Right lung (tissue), 5 donors: ENCODE results near the gene CACNA1A. TPM values are rescaled to one million over a fixed set of nuclear protein-coding genes. Genes with fewer than 3 reads are reported as not detected.
A peak's percentile ranks its signal among the peaks of the same experiment; 100 is the strongest.
"Not testable (repeated sequence)": the region's sequence is repeated elsewhere in the genome, so short reads cannot be mapped to it uniquely, and the experiment has no call there.

Experiments
- DNase-seq, 2 donors: peaks; one replicate each; pipeline ENCODE4 v3.0.0-alpha.2; 2013
- polyA plus RNA-seq, 5 donors: library from polyadenylated mRNA; unstranded; fragments of 120-200 nt; gene quantifications; one replicate each; pipeline versions ENCODE4 v1.2.1 to v1.2.3, GENCODE V29; 2013; ENCODE audit warnings: inconsistent platforms in 1 of 5, low replicate concordance in 1 of 5; ENCODE audit not compliant: insufficient read length in 5 of 5, insufficient read depth in 1 of 5

Gene CACNA1A
- polyA plus RNA-seq, 5 donors, result 3.2 to 5.0 (median 4.3) TPM

DNA sequence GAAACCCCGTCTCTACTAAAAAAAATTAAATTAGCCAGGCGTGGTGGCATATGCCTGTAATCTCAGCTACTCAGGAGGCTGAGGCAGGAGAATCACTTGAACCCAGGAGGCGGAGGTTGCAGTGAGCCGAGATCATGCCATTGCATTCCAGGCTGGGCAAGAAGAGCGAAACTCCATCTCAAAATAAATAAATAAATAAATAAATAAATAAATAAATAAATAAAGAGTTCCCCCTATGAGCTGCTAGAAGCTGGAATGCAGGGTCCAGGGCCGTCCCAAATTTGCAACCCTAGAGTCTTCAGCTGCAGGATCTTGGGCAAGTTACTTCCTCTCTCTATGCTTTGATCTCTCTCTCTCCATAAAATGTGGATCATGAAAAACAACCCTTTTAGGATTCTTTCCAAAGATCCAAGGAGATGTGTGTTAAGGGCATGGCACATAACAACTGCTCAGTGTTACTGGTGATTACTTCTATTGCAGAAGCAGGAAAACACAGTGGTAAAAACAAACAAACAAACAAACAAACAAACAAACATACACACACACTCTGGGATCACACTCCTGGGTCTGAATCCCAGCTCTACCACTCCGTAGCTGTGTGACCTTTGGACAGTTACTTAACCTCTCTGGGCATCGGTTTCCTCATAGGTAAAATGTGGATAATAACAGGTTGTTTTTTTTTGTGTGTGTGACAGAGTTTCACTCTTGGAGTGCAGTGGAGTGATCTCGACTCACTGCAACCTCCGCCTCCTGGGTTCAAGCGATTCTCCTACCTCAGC, 78.8 kb downstream of the CACNA1A start:
- DNase-seq, result no peak

- not testable (repeated sequence) for DNase-seq
Observed at GRCh38 chr19:13425875-13426274, 80.4 kb downstream of the CACNA1A start.

DNA sequence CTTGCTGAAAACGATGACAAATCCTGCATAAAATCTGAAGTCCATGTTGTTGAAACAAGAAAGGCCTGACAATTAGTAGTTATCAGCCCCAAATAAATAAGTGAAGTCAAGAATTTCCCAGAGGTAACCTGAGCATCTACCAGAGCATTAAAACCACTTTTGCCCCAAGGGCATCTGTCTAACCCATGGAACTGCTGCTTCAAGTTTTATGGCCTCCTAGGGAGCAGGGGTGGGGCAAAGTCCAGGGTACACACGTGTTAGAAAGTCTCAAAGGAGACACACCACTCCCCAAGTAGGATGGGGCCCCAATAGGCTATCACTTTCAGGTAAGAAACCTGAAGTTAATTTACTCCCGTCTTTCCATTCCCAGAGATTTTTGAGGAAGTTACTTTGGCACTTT, 81.1 kb downstream of the CACNA1A start:
- no peak for DNase-seq

DNA sequence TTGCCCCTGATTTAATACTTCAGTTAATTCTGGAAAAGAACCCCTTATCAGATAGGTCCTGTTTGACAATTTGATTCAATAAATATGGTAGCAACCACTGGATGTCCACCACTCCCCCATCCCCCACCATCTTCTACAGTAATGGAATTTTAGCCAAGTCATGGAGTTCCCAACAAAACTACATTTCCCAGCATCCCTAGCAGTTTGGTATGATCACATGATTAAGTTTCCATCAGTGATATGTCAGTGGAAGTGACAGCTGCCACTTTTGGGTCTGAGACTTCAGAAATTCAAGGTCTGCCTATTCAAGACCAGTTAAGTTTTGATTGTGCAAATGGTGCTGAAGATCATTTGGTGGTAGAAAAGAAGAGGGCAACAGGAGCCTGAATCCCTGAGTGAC, 85.5 kb downstream of the CACNA1A start:
- DNase-seq, result no peak

GRCh38 chr19:13417054-13417453, 89.2 kb downstream of the CACNA1A start:
- DNase-seq, result no peak

- DNase-seq, result no peak
Observed at GRCh38 chr19:13411899-13412298, 94.4 kb downstream of the CACNA1A start.

DNA sequence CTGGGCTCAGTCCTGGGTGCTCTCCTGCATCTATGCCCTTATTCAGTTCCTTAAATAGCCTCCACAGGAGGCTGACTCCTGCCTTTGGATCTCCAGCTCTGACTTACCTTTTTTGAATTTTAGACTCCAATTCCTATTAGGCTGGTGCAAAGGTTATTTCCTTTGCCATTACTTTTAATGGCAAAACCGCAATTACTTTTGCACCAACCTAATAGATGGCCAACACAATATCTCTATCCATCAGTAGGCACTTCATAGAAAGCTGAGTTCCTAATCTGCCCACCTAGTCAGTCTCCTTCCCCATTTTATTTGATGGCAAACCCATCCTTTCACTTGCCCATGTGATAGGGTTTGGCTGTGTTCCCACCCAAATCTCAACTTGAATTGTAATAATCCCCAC, 95.3 kb downstream of the CACNA1A start:
- DNase-seq, result no peak

DNA sequence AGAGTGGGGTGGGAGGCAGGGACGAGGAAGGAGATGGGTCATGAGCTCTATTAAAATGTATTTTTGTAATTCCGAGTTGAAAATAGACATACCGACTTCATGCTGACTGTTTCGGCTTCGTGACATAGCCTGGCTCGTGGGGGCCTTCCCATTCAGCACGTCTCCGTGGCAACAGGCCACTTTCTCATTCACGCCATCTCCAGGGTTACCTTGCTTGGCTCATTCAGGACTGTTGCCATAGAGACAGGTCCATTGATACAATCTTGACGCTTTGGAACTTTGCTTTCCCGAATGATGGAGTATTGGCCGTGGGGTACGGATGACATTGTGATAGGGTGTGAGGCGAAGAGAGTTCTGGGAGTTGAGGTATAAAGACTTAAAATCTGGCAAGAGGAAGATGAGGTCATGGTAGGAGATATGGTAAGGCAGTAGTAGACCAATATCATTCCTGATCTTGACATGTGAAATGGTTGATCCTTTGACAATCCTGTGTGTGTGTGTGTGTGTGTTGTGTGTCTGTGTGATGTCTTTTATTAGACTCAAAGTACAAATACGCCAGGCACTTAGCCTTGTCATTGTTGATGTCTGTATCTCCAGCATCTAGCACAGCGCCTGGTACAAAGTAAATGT, 97.3 kb downstream of the CACNA1A start:
- DNase-seq, result no peak

DNA sequence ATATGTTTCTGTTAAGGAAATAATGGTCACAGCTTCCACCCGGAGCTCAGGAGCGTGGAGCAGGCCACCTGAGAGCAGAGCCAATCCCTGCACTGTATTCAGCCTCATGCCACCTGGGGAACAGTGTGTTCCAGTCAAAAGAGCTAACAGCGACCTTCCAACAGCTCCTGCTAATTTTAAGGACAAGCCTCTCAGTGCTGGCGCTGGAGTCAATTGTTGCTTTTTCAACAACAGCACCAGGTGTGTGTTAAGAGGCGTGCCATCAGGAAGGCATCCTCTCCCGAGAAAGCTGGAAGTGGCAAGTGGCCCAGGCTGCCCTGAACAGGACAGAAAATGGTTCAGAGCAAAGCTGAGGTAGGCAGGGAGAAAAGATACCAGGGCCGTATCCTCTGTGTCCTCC, 102.0 kb downstream of the CACNA1A start:
- no peak for DNase-seq

GRCh38 chr19:13401388-13401787, 104.9 kb downstream of the CACNA1A start:
- no peak for DNase-seq

GRCh38 chr19:13400296-13400695, 106.0 kb downstream of the CACNA1A start:
- DNase-seq, result no peak

- DNase-seq, result no peak
Observed at GRCh38 chr19:13399746-13400145, 106.5 kb downstream of the CACNA1A start.

- DNase-seq, result no peak
Observed at GRCh38 chr19:13398780-13399726, 107.2 kb downstream of the CACNA1A start.

DNA sequence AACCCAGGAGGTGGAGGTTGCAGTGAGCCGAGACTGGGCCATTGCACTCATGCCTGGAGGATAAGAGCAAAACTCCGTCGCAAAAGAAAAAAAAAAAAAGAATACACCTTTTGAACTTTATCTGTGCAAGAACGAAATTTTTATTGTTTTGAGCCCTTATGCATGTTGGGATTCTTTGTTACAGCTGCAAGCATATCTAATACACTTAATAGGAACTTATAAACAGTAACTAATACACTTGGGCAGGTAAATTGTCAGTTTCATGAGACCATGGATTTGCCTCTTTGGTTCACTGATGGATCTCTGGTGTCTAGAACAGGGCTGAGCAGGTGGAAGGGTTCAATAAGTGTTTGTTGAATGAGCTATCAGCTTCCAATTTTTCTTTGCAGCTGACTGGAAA, 108.1 kb downstream of the CACNA1A start:
- no peak for DNase-seq

DNA sequence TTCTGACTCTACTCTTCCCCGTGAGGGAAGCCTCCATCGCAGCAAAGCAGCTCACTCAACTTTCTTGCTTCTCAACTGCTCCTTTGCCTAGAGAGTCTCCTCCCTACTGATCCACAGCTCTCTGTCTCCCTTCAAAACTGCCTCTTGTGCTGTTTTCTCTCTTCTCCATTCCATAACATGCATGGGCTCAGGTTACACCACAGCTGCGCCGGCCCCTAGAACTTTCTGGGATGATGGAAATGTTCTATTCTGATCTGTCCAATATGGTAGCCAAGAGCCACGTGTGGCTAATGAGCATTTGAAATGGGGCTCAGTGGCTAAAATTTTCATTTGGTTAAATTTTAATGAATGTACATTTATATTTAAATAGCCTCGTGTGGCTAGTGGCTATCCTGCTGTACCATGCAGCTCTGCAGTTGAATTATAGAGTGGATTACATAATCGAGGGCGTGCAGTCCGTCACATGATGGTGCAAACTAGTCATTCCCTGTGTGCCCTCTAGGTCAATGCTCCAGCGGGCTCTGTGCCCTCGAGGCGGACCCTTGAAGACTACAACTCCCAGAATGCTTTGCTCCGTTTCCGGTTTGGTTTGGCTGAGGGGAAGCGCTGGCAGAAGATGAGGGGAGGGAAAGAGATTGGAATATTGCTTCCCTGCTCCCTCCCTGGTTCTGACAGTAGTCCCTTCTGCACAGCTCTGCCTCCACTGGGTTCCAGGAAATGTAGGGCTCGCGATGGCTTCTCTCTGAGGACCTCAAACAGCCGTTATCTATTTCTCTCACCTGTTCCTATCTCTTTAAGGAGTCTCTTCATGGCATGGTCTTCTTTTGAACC, 109.8 kb downstream of the CACNA1A start:
- DNase-seq, result peak in 1 of 2 donors; percentile 1

DNA sequence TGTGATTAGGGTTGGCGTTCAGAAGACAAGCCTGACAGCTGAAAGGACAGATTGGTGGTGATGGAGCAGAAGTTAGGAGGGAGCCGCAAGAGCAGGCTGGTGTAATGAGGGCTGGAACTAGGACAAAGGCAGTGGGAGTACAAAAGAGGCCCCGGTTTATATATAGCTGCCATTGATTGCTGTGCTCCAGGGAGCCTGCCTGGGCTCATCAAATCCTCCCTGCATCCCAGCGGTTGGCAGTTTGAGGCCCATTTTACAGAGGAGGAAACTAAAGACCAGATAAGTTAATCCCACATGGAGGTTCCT, 123.7 kb downstream of the CACNA1A start:
- no peak for DNase-seq

DNA sequence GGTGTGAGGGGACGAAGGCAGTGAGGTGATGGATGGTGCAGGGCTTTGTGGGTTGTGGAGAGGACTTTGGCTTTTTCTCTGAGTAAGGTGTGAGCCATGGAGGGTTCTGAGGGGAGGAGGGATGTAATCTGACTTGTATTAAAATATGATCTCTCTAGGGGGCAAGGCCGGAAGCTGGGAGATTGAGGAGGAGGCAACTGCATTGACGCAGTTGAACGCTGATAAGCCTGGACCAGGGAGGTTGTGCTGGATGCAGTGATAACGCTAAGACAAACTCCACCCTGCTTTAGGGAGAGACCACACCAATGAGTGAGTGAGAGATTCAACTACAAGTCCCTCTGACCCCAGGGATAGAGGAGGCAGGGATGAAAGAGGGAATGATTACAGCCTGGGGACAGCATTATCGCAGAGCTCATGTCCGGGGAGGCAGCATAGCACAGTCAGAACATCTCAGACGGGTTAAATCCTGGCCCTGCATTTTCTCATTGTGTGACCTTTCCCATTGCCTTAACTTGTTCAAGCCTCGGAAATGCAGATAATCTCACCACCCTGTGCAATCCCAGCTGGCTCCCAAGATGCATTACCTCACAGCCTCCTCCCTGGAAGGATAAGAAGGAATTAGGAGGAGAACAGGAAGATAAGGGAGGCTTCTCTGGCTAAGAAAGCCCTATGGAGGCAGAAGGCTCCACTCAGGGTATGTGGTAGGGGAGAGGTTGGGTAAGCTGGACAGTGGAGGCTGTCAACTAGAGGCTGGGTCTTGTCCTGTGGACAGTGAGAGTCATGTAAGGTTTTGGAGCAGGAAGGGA, 124.2 kb downstream of the CACNA1A start:
- no peak for DNase-seq

DNA sequence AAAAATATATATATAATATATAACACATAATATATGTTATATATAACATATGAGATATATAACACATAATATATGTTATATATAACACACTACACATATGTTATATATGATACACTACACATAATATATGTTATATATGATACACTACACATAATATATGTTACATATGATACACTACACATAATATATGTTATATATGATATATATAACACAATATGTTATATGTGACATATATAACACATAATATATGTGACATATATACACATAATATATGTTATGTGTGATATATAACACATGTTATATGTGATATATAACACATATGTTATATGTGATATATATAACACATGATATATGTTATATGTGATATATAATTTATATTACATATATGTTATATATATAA, 129.7 kb downstream of the CACNA1A start:
- DNase-seq, result no peak

DNA sequence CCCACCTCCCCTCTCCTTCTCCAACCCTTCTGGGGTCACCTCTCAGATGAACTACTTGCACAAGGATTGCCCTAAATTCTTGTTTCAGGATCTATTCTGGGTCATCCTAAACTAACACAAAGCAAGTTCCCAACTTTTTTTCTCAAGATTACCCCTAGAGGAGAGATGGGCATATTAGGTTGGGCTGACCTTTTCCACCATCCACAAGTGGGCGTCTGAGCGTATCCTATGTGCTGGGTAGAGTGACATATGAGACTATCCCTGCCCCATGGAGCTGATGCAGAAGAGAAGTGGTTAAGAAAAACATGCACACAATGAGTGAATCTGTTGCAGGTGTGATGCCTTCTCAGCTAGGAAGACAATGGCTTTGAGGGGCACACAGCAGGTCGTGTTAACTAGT, 132.7 kb downstream of the CACNA1A start:
- DNase-seq, result no peak

GRCh38 chr19:13370948-13371347, 135.3 kb downstream of the CACNA1A start:
- DNase-seq, result no peak
